NCI-H2196 treated with DMSO at 0.1 percent for 48 hours (cell line): ENCODE results near the gene USP38.
"Not testable (repeated sequence)": the region's sequence is repeated elsewhere in the genome, so short reads cannot be mapped to it uniquely, and the experiment has no call there.

Experiments
- DNase-seq: peaks from one replicate; lab custom pipeline; 2025; ENCODE audit not compliant: unreplicated experiment; lab: John Stamatoyannopoulos, UW

USP38 gene

GRCh38 chr4:143184503-143185252 is at the start of gene USP38:
Gene USP38 (plus strand): TSS chr4:143184917. CDS start chr4:143185451, 534 bp downstream.
- DNase-seq: peak; percentile 83

GRCh38 chr4:143135358-143135757 is 49.4 kb upstream of the USP38 start:
- no peak for DNase-seq

- DNase-seq: no peak
These were observed 44.0 kb upstream of the USP38 start for GRCh38 chr4:143140696-143141095.

GRCh38 chr4:143148521-143148920 is 36.2 kb upstream of the USP38 start:
- no peak for DNase-seq

- DNase-seq: no peak
These were observed 27.9 kb upstream of the USP38 start for GRCh38 chr4:143156853-143157252.

- no peak for DNase-seq
These were observed 21.1 kb upstream of the USP38 start for GRCh38 chr4:143163614-143164013.

- not testable (repeated sequence) for DNase-seq
These were observed 18.0 kb upstream of the USP38 start for GRCh38 chr4:143166722-143167121.

- no peak for DNase-seq
These were observed 5.8 kb upstream of the USP38 start for GRCh38 chr4:143178923-143179322.

GRCh38 chr4:143183513-143184216 is 1.1 kb upstream of the USP38 start:
- DNase-seq: no peak

- no peak for DNase-seq
These were observed 557 bp upstream of the USP38 start for GRCh38 chr4:143184217-143184502.

- no peak for DNase-seq
These were observed 763 bp downstream of the USP38 start for GRCh38 chr4:143185253-143186107.

GRCh38 chr4:143186212-143186611 is 1.5 kb downstream of the USP38 start:
- DNase-seq: no peak

GRCh38 chr4:143186649-143187048 is 1.9 kb downstream of the USP38 start:
- DNase-seq: no peak

- no peak for DNase-seq
These were observed 3.7 kb downstream of the USP38 start for GRCh38 chr4:143188136-143189088.

- DNase-seq: no peak
These were observed 4.8 kb downstream of the USP38 start for GRCh38 chr4:143189528-143189927.

GRCh38 chr4:143195581-143195980 is 10.9 kb downstream of the USP38 start:
- DNase-seq: no peak

- no peak for DNase-seq
These were observed 11.6 kb downstream of the USP38 start for GRCh38 chr4:143196323-143196722.

GRCh38 chr4:143199503-143199902 is 14.8 kb downstream of the USP38 start:
- no peak for DNase-seq

- no peak for DNase-seq
These were observed 18.1 kb downstream of the USP38 start for GRCh38 chr4:143202824-143203223.

GRCh38 chr4:143203577-143203976 is 18.9 kb downstream of the USP38 start:
- no peak for DNase-seq

GRCh38 chr4:143207555-143207954 is 22.8 kb downstream of the USP38 start:
- no peak for DNase-seq
